ENCODE data around the gene PPM1M. TPM values are rescaled to one million over a fixed set of nuclear protein-coding genes. Genes with fewer than 3 reads are reported as not detected.

The PPM1M gene
- total and polyA plus RNA-seq, 2 experiments from 2014 or later, result 6.2 to 10.7 TPM

- no peak overlapping the region for H3K4me2 ChIP-seq
- H3K36me3 ChIP-seq (replicated peaks; ENCODE audit: insufficient read depth, low read depth), result no peaks in the 10 kb centered on the region
- H3K9me3 ChIP-seq (ENCODE audit: low read depth), result no peaks in the 10 kb centered on the region
- H4K20me1 ChIP-seq (ENCODE audit: insufficient read depth, poor library complexity, severe bottlenecking), result no peaks in the 10 kb centered on the region
- H3K27ac ChIP-seq, result no peak overlapping the region
- no peak overlapping the region for H3K4me3 ChIP-seq
- no peak for DNase-seq (ENCODE audit: low spot score)
- 79% methylated on average over 8 of the region's 8 CpGs for WGBS (ENCODE audit: low lambda C conversion rate, missing lambda C conversion rate)
- no peaks in the 10 kb centered on the region for H3K79me2 ChIP-seq
- TF ChIP-seq, protein P1, sequence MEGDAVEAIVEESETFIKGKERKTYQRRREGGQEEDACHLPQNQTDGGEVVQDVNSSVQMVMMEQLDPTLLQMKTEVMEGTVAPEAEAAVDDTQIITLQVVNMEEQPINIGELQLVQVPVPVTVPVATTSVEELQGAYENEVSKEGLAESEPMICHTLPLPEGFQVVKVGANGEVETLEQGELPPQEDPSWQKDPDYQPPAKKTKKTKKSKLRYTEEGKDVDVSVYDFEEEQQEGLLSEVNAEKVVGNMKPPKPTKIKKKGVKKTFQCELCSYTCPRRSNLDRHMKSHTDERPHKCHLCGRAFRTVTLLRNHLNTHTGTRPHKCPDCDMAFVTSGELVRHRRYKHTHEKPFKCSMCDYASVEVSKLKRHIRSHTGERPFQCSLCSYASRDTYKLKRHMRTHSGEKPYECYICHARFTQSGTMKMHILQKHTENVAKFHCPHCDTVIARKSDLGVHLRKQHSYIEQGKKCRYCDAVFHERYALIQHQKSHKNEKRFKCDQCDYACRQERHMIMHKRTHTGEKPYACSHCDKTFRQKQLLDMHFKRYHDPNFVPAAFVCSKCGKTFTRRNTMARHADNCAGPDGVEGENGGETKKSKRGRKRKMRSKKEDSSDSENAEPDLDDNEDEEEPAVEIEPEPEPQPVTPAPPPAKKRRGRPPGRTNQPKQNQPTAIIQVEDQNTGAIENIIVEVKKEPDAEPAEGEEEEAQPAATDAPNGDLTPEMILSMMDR (IDR thresholded peaks at IDR 0.05; ENCODE audit: poor library complexity), result no peak
- TF ChIP-seq EZH2phosphoT487 (IDR thresholded peaks at IDR 0.05; ENCODE audit: low read depth, severe bottlenecking, unreplicated experiment) (no peak), EZH2 (IDR thresholded peaks at IDR 0.05; ENCODE audit: borderline replicate concordance) (no peak)
- H3K9me2 ChIP-seq (replicated peaks; ENCODE audit: insufficient read depth), result no peaks in the 10 kb centered on the region
- no peak overlapping the region for H2AFZ ChIP-seq
- H3K4me1 ChIP-seq (ENCODE audit: insufficient read depth), result peaks cover 24% of the 10 kb centered on the region
- H3K27me3 ChIP-seq, result no peaks in the 10 kb centered on the region
Measured at GRCh38 chr3:52213005-52213404, 32.6 kb upstream of the PPM1M start.

DNA sequence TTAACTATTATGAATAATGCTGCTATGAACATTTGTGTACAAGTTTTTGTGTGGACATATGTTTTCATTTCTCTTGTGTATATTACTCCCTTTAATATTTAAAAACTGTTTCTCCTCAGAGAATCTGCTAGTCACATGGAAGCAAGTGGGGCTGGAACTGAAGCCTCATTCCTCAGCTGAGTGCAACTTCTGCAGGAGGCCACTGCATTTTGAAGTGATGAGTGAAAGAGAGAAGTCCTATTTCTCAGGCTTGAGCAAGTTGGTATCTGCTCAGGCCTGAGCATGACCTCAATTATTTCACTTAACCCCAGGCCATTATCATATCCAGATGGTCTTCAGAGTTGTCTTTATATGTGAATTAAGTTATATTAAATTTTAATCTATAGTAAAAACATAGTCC is 31.7 kb upstream of the PPM1M start:
- no peak for DNase-seq (ENCODE audit: low spot score)
- Histone ChIP-seq H3K4me2 (no peak overlapping the region), H3K9me2 (replicated peaks; ENCODE audit: insufficient read depth) (no peaks in the 10 kb centered on the region), H3K9me3 (ENCODE audit: low read depth) (no peaks in the 10 kb centered on the region), H4K20me1 (ENCODE audit: insufficient read depth, poor library complexity, severe bottlenecking) (no peaks in the 10 kb centered on the region), H2AFZ (no peak overlapping the region), H3K27ac (no peak overlapping the region), H3K4me3 (no peak overlapping the region), H3K79me2 (no peaks in the 10 kb centered on the region), H3K36me3 (replicated peaks; ENCODE audit: insufficient read depth, low read depth) (no peaks in the 10 kb centered on the region), H3K27me3 (no peaks in the 10 kb centered on the region), H3K4me1 (ENCODE audit: insufficient read depth) (peaks cover 27% of the 10 kb centered on the region)
- TF ChIP-seq, protein P1 (IDR thresholded peaks at IDR 0.05; ENCODE audit: poor library complexity), result no peak
- TF ChIP-seq EZH2 (IDR thresholded peaks at IDR 0.05; ENCODE audit: borderline replicate concordance) (no peak), EZH2phosphoT487 (IDR thresholded peaks at IDR 0.05; ENCODE audit: low read depth, severe bottlenecking, unreplicated experiment) (no peak)

DNA sequence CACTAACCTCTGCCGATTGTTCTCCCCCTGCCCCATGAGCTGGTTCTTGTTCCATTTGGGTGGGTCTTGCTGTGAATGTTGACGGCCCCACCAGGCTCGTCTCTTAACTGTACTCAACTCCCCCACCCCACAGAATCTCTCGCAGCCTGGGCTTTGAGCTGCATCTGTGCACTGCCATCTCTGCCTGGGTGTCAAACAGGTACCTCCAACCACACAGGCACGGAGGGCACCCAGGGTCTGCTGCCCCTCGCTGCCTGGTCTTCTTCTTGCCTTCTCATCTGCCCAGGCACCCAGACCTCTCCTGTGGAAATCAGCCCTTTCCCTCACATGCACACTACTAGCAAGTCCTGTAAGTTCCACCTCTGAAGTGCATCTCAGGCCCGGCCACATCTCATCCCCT is 30.2 kb upstream of the PPM1M start:
- no peak overlapping the region for H3K27ac ChIP-seq
- no peaks in the 10 kb centered on the region for H3K79me2 ChIP-seq
- TF ChIP-seq EZH2phosphoT487 (IDR thresholded peaks at IDR 0.05; ENCODE audit: low read depth, severe bottlenecking, unreplicated experiment) (no peak), EZH2 (IDR thresholded peaks at IDR 0.05; ENCODE audit: borderline replicate concordance) (no peak)
- TF ChIP-seq, protein P1 (IDR thresholded peaks at IDR 0.05; ENCODE audit: poor library complexity), result no peak
- peaks cover 28% of the 10 kb centered on the region for H3K4me1 ChIP-seq (ENCODE audit: insufficient read depth)
- no peak overlapping the region for H3K4me3 ChIP-seq
- H3K9me2 ChIP-seq (replicated peaks; ENCODE audit: insufficient read depth), result no peaks in the 10 kb centered on the region
- H3K27me3 ChIP-seq, result no peaks in the 10 kb centered on the region
- H4K20me1 ChIP-seq (ENCODE audit: insufficient read depth, poor library complexity, severe bottlenecking), result no peaks in the 10 kb centered on the region
- H3K36me3 ChIP-seq (replicated peaks; ENCODE audit: insufficient read depth, low read depth), result no peaks in the 10 kb centered on the region
- no peaks in the 10 kb centered on the region for H3K9me3 ChIP-seq (ENCODE audit: low read depth)
- no peak overlapping the region for H2AFZ ChIP-seq
- no peak for DNase-seq (ENCODE audit: low spot score)
- 95% methylated on average over 7 of the region's 7 CpGs for WGBS (ENCODE audit: low lambda C conversion rate, missing lambda C conversion rate)
- no peak overlapping the region for H3K4me2 ChIP-seq
